AG10803 (cell line): ENCODE results near the gene FRMD1.

Source experiments
- DNase-seq: peaks from one replicate; pipeline ENCODE4 v3.0.0; 2010; ENCODE audit warnings: low read depth
- H3K4me3 ChIP-seq: 2 replicates; pipeline ENCODE4 v1.5.1; 2011; ENCODE audit warnings: mild to moderate bottlenecking, low read length, control low read depth
- TF ChIP-seq, protein P1 (sequence below): conservative IDR thresholded peaks from 2 replicates; pipeline ENCODE4 v1.5.1; 2011; ENCODE audit warnings: mild to moderate bottlenecking, low read length, control low read depth, inconsistent platforms

FRMD1 gene

DNA sequence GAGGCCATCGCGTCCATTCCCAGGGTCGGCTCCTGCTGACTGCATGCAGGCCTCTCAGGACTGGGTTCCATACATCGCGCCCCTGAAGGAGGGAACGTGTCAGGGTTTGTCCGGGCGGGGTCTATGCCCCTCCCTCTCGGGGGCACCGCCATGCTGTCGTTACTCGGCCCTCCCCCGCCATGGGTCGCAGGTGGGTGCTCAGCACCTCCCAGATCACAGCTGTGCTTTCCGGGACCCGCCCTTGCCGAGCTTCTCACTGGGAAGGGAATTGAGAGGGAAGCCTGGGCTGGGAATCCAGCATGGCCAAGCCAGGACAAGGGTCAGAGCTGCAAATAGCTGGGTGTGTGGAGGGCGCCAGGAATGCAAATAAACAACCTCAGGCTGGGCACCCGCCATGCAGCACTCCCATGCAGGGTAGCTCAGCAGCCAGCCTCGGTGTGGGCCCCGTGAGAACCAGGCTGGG, at the start of gene FRMD1:
FRMD1 (minus strand) TSS at position 270 of the 463 bp plus-strand sequence; CDS start at position 152, 118 bp downstream.
- DNase-seq = no peak
- H3K4me3 ChIP-seq = no peak within 1 kb of the TSS
- TF ChIP-seq, protein P1, sequence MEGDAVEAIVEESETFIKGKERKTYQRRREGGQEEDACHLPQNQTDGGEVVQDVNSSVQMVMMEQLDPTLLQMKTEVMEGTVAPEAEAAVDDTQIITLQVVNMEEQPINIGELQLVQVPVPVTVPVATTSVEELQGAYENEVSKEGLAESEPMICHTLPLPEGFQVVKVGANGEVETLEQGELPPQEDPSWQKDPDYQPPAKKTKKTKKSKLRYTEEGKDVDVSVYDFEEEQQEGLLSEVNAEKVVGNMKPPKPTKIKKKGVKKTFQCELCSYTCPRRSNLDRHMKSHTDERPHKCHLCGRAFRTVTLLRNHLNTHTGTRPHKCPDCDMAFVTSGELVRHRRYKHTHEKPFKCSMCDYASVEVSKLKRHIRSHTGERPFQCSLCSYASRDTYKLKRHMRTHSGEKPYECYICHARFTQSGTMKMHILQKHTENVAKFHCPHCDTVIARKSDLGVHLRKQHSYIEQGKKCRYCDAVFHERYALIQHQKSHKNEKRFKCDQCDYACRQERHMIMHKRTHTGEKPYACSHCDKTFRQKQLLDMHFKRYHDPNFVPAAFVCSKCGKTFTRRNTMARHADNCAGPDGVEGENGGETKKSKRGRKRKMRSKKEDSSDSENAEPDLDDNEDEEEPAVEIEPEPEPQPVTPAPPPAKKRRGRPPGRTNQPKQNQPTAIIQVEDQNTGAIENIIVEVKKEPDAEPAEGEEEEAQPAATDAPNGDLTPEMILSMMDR = no peak

DNA sequence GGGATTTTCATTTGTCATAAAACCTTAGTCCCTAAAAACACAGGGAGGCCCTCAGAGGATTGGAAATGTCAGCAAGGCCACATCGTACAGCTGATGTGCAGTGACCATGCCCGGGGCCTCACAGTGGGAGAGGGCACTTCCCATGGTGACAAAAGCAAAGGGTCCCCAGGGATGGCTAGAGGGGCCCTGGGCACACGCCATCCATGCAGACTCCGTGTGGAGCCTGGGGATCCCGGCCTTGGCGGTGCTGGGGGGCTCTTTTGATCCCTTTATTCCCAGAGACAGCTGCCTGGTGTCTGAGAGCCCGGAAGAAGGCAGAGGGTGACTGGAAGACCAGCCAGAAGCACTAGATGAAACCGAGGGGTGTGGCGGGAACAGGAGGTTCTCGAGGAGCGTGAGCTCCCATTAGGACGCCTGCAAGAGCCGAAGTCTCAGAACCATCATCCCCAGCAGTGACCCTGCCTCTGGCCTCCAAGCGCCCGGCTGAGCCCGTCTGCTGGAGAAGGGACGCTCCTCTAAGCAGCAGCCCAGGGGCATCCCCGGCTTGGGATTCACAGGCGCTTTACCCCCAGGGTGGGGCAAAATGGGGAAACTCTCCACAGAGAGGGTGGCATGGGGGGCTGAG, 49.1 kb upstream of the FRMD1 start:
- H3K4me3 ChIP-seq = no peak overlapping the region
- TF ChIP-seq, protein P1 = no peak
- no peak for DNase-seq

DNA sequence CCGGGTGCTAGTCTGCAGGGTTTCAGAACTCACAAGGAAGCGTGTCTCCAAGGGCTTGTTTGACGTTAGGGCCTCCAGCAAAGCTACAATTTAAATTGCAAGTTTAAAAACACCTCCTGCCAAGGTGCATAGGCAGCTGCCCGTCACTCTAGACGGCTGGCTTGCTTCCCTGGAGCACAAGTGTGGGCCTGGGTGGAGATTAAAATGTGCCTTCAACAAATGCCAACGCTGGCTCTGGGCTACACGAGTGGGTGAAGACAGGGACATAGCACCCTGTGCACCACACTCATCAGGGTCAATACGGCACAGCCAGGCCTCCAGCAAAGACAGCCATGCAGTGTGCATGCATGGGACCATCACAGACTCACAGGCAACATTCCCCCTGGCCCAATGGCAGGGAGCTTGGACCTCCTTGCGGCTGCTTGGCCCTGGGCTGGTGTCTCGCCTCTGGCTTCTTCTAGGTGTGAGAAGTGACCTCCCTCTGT, 48.4 kb upstream of the FRMD1 start:
- DNase-seq = no peak
- TF ChIP-seq, protein P1 = no peak
- no peak overlapping the region for H3K4me3 ChIP-seq

DNA sequence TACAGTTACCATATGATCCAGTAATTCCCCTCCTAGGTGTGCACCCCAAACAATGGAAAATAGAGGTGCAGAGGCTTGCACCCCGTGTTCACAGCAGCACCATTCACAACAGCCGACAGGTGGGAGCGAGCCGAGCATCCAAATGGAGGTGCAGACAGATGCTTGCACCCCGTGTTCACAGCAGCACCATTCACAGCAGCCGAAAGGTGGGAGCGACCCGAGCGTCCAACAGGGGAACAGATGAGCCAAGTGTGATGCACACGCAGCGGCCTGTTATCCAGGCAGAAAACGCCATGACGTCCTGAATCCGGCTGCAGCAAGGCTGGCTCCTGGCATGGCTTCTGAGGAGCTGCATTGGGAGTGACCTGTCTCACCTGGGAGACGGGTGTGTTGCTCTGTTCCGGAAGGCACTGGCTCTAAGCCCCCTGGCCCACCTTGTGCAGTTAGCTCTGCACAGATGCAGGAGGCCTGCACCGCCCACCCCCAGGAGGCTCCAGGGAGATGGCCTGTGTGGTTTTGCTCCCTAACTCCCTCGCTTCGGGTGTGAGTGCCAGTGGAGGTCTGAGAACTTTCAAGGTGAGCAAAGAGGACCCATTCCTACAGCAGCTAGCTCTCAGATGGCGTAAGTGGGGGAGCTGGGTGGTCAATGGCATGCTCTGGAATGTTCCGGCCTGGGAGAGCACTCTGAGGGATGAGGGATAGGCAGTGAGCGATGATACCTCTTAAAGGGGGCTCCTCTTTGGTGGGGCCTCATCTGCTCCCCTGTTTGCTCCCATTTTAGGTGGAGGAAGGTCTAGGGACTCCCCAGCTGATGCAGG, 47.8 kb upstream of the FRMD1 start:
- TF ChIP-seq, protein P1 = no peak
- DNase-seq = no peak
- H3K4me3 ChIP-seq = no peak overlapping the region

DNA sequence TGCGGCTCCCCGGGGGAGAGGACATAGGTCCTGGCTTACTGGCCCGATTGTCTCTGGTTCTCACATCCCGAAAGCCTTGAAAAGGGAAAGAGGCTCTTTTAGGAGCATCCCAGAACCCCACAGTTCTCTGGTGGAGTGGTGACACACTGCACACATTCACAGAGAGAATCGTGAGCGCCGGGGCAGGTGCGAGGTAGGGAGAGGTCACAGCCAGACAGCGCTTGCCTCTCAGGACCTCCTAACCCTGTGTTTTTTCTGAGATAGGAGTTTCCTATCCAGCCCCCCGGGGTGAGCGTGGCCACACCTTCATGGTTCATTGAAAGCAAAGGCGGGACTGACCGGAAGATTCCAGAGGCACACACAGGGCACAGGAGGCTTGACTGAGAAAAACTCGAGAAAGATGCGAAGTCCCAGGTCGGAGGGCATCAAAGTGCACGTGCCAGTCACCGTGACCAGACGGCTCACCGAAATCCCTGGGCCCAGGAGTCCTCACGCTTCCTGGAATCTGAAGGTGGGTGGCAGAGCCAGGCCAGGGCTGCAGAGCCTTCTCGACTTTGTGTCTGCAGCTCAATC, 46.5 kb upstream of the FRMD1 start:
- no peak for DNase-seq
- TF ChIP-seq, protein P1 = no peak
- no peak overlapping the region for H3K4me3 ChIP-seq

DNA sequence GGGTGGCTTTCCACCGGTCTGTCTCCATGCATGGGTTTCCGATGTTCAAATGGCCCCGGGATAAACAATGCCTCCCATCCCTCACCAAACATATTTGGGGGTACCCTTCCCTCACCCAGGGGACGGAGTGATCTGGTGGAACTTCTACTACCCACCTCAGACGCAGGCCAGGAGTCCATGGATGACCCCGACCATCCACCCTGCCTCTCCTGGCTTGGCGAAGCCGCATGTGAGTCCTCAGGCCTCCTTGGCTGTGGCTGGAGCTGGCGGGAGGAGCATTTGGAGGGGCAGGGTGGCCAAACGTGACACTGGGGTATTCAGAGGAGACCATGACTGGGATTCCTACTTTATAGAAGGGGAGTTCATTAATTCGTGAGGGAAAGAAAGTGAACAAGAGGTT, 45.9 kb upstream of the FRMD1 start:
- no peak overlapping the region for H3K4me3 ChIP-seq
- TF ChIP-seq, protein P1 = no peak
- DNase-seq = no peak

DNA sequence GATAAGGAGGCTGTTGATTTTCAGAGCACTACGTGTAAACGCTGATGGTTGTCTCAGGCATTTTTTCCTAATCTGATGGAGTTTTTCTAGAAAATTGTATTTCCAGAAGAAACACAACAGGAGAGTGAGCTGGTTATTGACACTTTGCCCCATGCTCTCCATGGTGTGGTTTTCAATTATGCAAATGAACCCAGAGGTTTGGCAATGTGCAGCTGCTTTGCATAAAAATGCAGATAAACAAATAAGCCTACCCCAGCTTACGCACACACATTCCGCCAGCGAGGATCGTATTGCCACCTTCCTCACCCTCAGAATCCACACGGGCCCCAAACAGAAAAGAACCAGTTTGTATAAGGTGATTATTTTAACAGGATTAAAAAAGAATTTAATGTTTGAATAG, 45.1 kb upstream of the FRMD1 start:
- TF ChIP-seq, protein P1 = no peak
- no peak overlapping the region for H3K4me3 ChIP-seq
- no peak for DNase-seq
